Panc1 (cell line): ENCODE data around the gene OXCT1. TPM values are rescaled to one million over a fixed set of nuclear protein-coding genes. Genes with fewer than 3 reads are reported as not detected.

ENCODE experiments used
- ATAC-seq: fragments of 200-7000 bp; cut with Tn5 transposase; 2 replicates; pipeline ENCODE4 v1.9.1; 2020; ENCODE audit warnings: mild to moderate bottlenecking, moderate library complexity
- BruUV-seq: library from RNA; stranded (reverse); fragments of 400-500 nt; replicated peaks from 2 replicates; lab custom pipeline; 2021; lab: Mats Ljungman, UMichigan
- CTCF ChIA-PET: fragments of 300-600 bp; sonication (Branson Sonifier 250); formaldehyde crosslinking; loops from one replicate; lab custom pipeline; 2022; ENCODE audit warnings: antibody characterized with exemption; lab: Charles Lee
- POLR2A ChIA-PET: fragments of 300-600 bp; sonication (Branson Sonifier 250); formaldehyde crosslinking; loops from one replicate; lab custom pipeline; 2022; ENCODE audit warnings: antibody characterized with exemption; lab: Charles Lee
- DNase-seq: peaks from one replicate; pipeline ENCODE4 v3.0.0-alpha.2; 2010; ENCODE audit warnings: low read depth, low spot score
- H3K27ac ChIP-seq: 2 replicates; pipeline ENCODE4 v1.5.1; 2011; ENCODE audit warnings: mild to moderate bottlenecking, low read length, inconsistent platforms
- H3K27me3 ChIP-seq: fragments of 200-500 bp; sonication (Bioruptor generic); 2 replicates; pipeline ENCODE4 v1.6.0; 2014; ENCODE audit warnings: low read length, inconsistent platforms; ENCODE audit not compliant: control insufficient read depth, insufficient read depth
- H3K36me3 ChIP-seq: fragments of 200-500 bp; sonication (Bioruptor generic); 2 replicates; pipeline ENCODE4 v1.5.1; 2014; ENCODE audit warnings: inconsistent platforms, mild to moderate bottlenecking, low read length, moderate library complexity; ENCODE audit not compliant: control insufficient read depth, insufficient read depth
- H3K4me1 ChIP-seq: 2 replicates; pipeline ENCODE4 v1.5.1; 2011; ENCODE audit warnings: inconsistent platforms, mild to moderate bottlenecking, low read length, moderate library complexity; ENCODE audit not compliant: control insufficient read depth, insufficient read depth
- H3K4me3 ChIP-seq, 2 experiments: 2 replicates each; pipeline ENCODE4 v1.5.1; 2011 to 2012; ENCODE audit warnings: low read depth in 2 of 2, low read length in 2 of 2, mild to moderate bottlenecking in 2 of 2, inconsistent platforms in 1 of 2, moderate library complexity in 1 of 2
- H3K9me3 ChIP-seq: fragments of 200-500 bp; sonication (Bioruptor generic); 2 replicates; pipeline ENCODE4 v1.5.1; 2014; ENCODE audit warnings: low read depth, mild to moderate bottlenecking, inconsistent platforms, low read length, moderate library complexity; ENCODE audit not compliant: control insufficient read depth, insufficient read depth
- CTCF ChIP-seq: fragments of 450-650 bp; IDR thresholded peaks from 2 replicates; pipeline ENCODE4 v1.5.1; 2017; ENCODE audit warnings: mild to moderate bottlenecking
- POLR2AphosphoS5 ChIP-seq: IDR thresholded peaks from 2 replicates; pipeline ENCODE4 v1.6.1; 2012; ENCODE audit warnings: mild to moderate bottlenecking, low read depth, low read length, moderate library complexity
- SIN3A ChIP-seq: IDR thresholded peaks from 2 replicates; pipeline ENCODE4 v1.6.1; 2012; ENCODE audit warnings: low read depth, mild to moderate bottlenecking, low read length, moderate library complexity, borderline replicate concordance; ENCODE audit not compliant: insufficient read depth
- TCF7L2 ChIP-seq: IDR thresholded peaks from 2 replicates; pipeline ENCODE4 v1.6.1; 2011; ENCODE audit warnings: mild to moderate bottlenecking, low read depth, low read length, inconsistent platforms
- in situ Hi-C: cut with HindIII; loops from 2 replicates; pipeline ENCODE4 v1.10.0; 2016; ENCODE audit warnings: low sequenced_read_pairs, low pct_unique_long_range_greater_than_20kb
- intact Hi-C: fragments of 100-400 bp; cut with micrococcal nuclease; formaldehyde crosslinking; loops from one replicate; pipeline ENCODE4 v1.10.0; 2022; ENCODE audit not compliant: unreplicated experiment
- total RNA-seq: library from RNA; stranded (reverse); gene quantifications from one replicate; pipeline ENCODE4 v1.2.1, GENCODE V29; 2021; ENCODE audit not compliant: unreplicated experiment
- TF ChIP-seq, protein P1 (sequence below), 2 experiments: IDR thresholded peaks; 2 replicates each; pipeline ENCODE4 v1.6.1; 2011 to 2012; ENCODE audit warnings: low read depth in 2 of 2, control low read depth in 1 of 2, low read length in 1 of 2, mild to moderate bottlenecking in 1 of 2, moderate library complexity in 1 of 2; ENCODE audit not compliant: insufficient read depth in 1 of 2

The OXCT1 gene
- total RNA-seq, 1 experiment from 2014 or later: 10.5 TPM

DNA sequence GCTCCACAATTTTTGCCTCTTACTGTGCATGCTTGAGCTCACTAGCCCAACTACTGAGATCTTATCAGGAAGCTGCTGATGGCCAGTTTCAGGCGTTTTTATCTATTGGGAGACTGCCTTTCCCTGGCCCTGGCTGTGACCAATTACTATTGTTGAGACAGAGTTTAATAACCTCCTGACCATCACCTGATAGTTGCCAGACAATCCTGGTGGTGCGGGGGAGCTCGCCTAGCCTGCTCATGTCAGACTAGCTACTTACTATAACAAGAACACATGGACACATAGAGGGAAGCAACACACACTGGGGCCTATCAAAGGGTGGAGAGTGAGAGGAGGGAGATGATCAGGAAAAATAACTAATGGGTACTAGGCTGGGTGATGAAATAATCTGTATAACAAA, 13.0 kb upstream of the OXCT1 start:
- TF ChIP-seq TCF7L2 (no peak), SIN3A (no peak), POLR2AphosphoS5 (no peak), CTCF (no peak)
- TF ChIP-seq, protein P1, sequence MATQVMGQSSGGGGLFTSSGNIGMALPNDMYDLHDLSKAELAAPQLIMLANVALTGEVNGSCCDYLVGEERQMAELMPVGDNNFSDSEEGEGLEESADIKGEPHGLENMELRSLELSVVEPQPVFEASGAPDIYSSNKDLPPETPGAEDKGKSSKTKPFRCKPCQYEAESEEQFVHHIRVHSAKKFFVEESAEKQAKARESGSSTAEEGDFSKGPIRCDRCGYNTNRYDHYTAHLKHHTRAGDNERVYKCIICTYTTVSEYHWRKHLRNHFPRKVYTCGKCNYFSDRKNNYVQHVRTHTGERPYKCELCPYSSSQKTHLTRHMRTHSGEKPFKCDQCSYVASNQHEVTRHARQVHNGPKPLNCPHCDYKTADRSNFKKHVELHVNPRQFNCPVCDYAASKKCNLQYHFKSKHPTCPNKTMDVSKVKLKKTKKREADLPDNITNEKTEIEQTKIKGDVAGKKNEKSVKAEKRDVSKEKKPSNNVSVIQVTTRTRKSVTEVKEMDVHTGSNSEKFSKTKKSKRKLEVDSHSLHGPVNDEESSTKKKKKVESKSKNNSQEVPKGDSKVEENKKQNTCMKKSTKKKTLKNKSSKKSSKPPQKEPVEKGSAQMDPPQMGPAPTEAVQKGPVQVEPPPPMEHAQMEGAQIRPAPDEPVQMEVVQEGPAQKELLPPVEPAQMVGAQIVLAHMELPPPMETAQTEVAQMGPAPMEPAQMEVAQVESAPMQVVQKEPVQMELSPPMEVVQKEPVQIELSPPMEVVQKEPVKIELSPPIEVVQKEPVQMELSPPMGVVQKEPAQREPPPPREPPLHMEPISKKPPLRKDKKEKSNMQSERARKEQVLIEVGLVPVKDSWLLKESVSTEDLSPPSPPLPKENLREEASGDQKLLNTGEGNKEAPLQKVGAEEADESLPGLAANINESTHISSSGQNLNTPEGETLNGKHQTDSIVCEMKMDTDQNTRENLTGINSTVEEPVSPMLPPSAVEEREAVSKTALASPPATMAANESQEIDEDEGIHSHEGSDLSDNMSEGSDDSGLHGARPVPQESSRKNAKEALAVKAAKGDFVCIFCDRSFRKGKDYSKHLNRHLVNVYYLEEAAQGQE (IDR thresholded peaks at IDR 0.05; ENCODE audit: insufficient read depth in 1 of 2, low read depth in 2 of 2, low read length in 1 of 2): no peak
- no peak for ATAC-seq
- Histone ChIP-seq H3K36me3 (no peaks in the 10 kb centered on the region), H3K27me3 (peaks cover 2% of the 10 kb centered on the region; the same call in 1 of the 2 replicates), H3K4me3 (no peak overlapping the region), H3K9me3 (peaks cover 9% of the 10 kb centered on the region; the same call in 1 of the 2 replicates), H3K27ac (no peak overlapping the region), H3K4me1 (0 out of 2 replicates have a peak, but pooled peaks cover 3% of the 10 kb centered on the region)
- no TSS peak for BruUV-seq
- intact Hi-C loops (no loop called here), in situ Hi-C loops (no loop called here)
- no peak for DNase-seq
- ChIA-PET POLR2A (no interaction called here), CTCF (no interaction called here)

- Histone ChIP-seq H3K27ac (no peak overlapping the region), H3K4me3 (no peak overlapping the region), H3K4me1 (0 out of 2 replicates have a peak, but pooled peaks cover 3% of the 10 kb centered on the region), H3K36me3 (no peaks in the 10 kb centered on the region), H3K9me3 (peaks cover 9% of the 10 kb centered on the region; the same call in 1 of the 2 replicates), H3K27me3 (peaks cover 4% of the 10 kb centered on the region; the same call in 1 of the 2 replicates)
- no peak for TF ChIP-seq TCF7L2
- TF ChIP-seq POLR2AphosphoS5: no peak
- no peak for TF ChIP-seq CTCF
- TF ChIP-seq SIN3A: no peak
- TF ChIP-seq, protein P1 (IDR thresholded peaks at IDR 0.05; ENCODE audit: insufficient read depth in 1 of 2, low read depth in 2 of 2, low read length in 1 of 2): no peak
- ATAC-seq: no peak
- BruUV-seq: no TSS peak
- ChIA-PET POLR2A (no interaction called here), CTCF (no interaction called here)
- intact Hi-C loops (no loop called here), in situ Hi-C loops (no loop called here)
- no peak for DNase-seq
Observed at GRCh38 chr5:41882765-41883164, 12.5 kb upstream of the OXCT1 start.
